A549 (cell line): Measurements from ENCODE around the gene GDF9.

ENCODE experiments used
- CEBPB ChIP-seq, 2 experiments: fragments of >200 bp in 1 of 2; sonication (Bioruptor Twin) in 1 of 2; formaldehyde crosslinking in 1 of 2; IDR thresholded peaks; 2 replicates each; pipeline ENCODE4 v1.6.1; 2012 to 2016
- CHD4 ChIP-seq: fragments of 200-600 bp; sonication (generic); IDR thresholded peaks from 2 replicates; pipeline ENCODE4 v1.6.1; 2016; ENCODE audit warnings: antibody characterized with exemption, mild to moderate bottlenecking, borderline replicate concordance
- CTCF ChIP-seq: fragments of >200 bp; sonication (Bioruptor Twin); formaldehyde crosslinking; IDR thresholded peaks from 3 replicates; pipeline ENCODE4 v1.5.1; 2016
- EP300 ChIP-seq, 2 experiments: fragments of >200 bp; sonication (Bioruptor Twin); formaldehyde crosslinking; IDR thresholded peaks; 2 replicates in 1 of 2; 3 replicates in 1 of 2; pipeline ENCODE4 v1.6.1; 2016 to 2017
- ESRRA ChIP-seq: fragments of 150-350 bp; IDR thresholded peaks from 2 replicates; pipeline ENCODE4 v1.6.1; 2014; ENCODE audit warnings: mild to moderate bottlenecking, low read length, borderline replicate concordance
- NFE2L2 ChIP-seq: fragments of 150-350 bp; conservative IDR thresholded peaks from 2 replicates; pipeline ENCODE4 v1.6.1; 2014; ENCODE audit warnings: low read length
- PBX3 ChIP-seq: IDR thresholded peaks from 2 replicates; pipeline ENCODE4 v1.6.1; 2012
- POLR2A ChIP-seq: IDR thresholded peaks from 2 replicates; pipeline ENCODE4 v1.6.1; 2012; ENCODE audit warnings: mild to moderate bottlenecking, low read length
- REST ChIP-seq: fragments of 200-600 bp; sonication (generic); IDR thresholded peaks from 2 replicates; pipeline ENCODE4 v1.6.1; 2016; ENCODE audit warnings: antibody characterized with exemption, mild to moderate bottlenecking, moderate library complexity
- ZFP36 ChIP-seq: fragments of 450-650 bp; IDR thresholded peaks from 2 replicates; pipeline ENCODE4 v1.6.1; 2014; ENCODE audit warnings: borderline replicate concordance; ENCODE audit not compliant: partially characterized antibody
- ZSCAN20 ChIP-seq: fragments of 250-450 bp; sonication (Bioruptor Pico); IDR thresholded peaks from 2 replicates; pipeline ENCODE4 v1.8.0; 2022; ENCODE audit warnings: mild to moderate bottlenecking, moderate library complexity

- no peak for TF ChIP-seq EP300 (IDR thresholded peaks at IDR 0.05)
- no peak for TF ChIP-seq PBX3
- TF ChIP-seq ZFP36: no peak
- TF ChIP-seq CTCF: no peak
- no peak for TF ChIP-seq CHD4
- no peak for TF ChIP-seq CEBPB (IDR thresholded peaks at IDR 0.05)
- TF ChIP-seq ZSCAN20: no peak
- no peak for TF ChIP-seq POLR2A
- no peak for TF ChIP-seq REST
- TF ChIP-seq NFE2L2: no peak
- TF ChIP-seq ESRRA: no peak
These were observed 23.2 kb upstream of the GDF9 start for GRCh38 chr5:132889501-132889900.
